ENCODE measurements around the gene CEPT1.

CEPT1 gene

DNA sequence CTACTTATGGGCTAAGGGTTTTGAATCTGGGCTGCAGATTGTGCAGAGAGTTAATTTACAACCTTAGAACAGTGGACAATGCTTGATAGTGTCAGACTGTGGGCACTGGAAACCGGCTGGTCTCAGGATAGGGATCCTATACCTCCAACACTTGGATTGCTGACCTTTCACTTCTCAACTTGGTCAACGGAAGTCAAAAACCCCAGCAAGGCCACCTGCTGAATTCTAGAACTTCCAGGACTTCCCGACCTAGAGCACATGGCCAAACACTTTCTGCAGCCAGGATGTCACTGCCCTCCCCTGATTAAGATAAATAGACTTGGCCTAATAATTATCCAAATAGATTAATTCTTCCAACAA, 60.8 kb downstream of the CEPT1 start:
- no peaks in the 10 kb centered on the region for H3K36me3 ChIP-seq (replicated peaks)
- H3K4me3 ChIP-seq (ENCODE audit: low read depth, low read length): no peak overlapping the region
- TF ChIP-seq CTCF (IDR thresholded peaks at IDR 0.05; ENCODE audit: low read depth, low read length, missing control alignments): no peak
- in situ Hi-C loops (cut with HindIII; ENCODE audit: low pct_ligation_motif_present, low sequenced_read_pairs): loop anchor here (25.0 kb wide), 1 partner anchor 212 kb away; no protein-coding TSS in a partner anchor
- DNase-seq: no peak
- peaks cover 12% of the 10 kb centered on the region for H3K27me3 ChIP-seq (replicated peaks)
- no peak overlapping the region for H3K27ac ChIP-seq

DNA sequence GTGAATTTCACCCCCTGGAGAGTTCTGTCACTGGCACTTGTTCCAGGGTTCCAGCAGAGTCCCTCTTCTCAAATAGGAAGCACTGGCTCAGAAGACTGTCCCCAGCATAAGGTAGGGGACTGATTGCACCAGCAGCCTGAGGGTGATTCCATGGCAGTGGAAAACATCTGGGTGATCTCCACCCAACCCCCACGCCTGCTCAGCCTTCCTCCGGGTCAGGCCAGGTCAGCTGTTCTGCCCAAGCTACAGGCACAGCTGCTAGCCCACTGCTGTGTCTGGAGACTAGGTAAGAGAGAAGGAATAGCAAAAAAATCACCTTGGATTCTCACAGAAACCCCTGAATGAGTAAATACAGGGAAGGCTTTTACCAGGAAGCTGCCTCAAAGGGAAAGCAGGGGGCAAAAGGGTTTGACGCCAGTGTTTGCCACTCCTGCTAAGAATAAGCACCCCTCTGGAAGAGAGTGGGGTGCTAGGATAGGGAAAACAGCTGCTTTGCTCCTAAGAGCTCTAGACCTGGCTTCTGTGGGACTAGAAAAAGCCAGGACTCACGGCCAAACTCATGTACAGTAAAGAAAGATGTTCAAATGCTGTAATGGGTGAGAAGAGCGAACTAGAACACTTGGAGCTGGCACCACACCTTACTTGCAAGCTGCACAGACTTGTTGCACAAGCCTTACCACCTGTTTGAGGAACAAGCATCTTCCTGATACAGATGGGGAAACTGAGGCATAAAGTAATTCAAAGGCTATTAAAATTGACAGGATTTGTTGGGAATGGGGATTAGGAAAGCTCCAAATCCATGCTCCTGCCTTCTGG, 61.5 kb downstream of the CEPT1 start:
- no peak for TF ChIP-seq CTCF (IDR thresholded peaks at IDR 0.05; ENCODE audit: low read depth, low read length, missing control alignments)
- DNase-seq: no peak
- Histone ChIP-seq H3K4me3 (ENCODE audit: low read depth, low read length) (no peak overlapping the region), H3K27me3 (replicated peaks) (peaks cover 12% of the 10 kb centered on the region), H3K27ac (no peak overlapping the region), H3K36me3 (replicated peaks) (no peaks in the 10 kb centered on the region)
- in situ Hi-C loops (cut with HindIII; ENCODE audit: low pct_ligation_motif_present, low sequenced_read_pairs): loop anchor here (25.0 kb wide), 1 partner anchor 211 kb away; no protein-coding TSS in a partner anchor

- TF ChIP-seq CTCF (IDR thresholded peaks at IDR 0.05; ENCODE audit: low read depth, low read length, missing control alignments): no peak
- peaks cover 12% of the 10 kb centered on the region for H3K27me3 ChIP-seq (replicated peaks)
- no peaks in the 10 kb centered on the region for H3K36me3 ChIP-seq (replicated peaks)
- in situ Hi-C loops (cut with HindIII; ENCODE audit: low pct_ligation_motif_present, low sequenced_read_pairs): loop anchor here (25.0 kb wide), 1 partner anchor 210 kb away; no protein-coding TSS in a partner anchor
- H3K27ac ChIP-seq: no peak overlapping the region
- DNase-seq: no peak
- no peak overlapping the region for H3K4me3 ChIP-seq (ENCODE audit: low read depth, low read length)
These were observed 62.3 kb downstream of the CEPT1 start for GRCh38 chr1:111202366-111202706.

DNA sequence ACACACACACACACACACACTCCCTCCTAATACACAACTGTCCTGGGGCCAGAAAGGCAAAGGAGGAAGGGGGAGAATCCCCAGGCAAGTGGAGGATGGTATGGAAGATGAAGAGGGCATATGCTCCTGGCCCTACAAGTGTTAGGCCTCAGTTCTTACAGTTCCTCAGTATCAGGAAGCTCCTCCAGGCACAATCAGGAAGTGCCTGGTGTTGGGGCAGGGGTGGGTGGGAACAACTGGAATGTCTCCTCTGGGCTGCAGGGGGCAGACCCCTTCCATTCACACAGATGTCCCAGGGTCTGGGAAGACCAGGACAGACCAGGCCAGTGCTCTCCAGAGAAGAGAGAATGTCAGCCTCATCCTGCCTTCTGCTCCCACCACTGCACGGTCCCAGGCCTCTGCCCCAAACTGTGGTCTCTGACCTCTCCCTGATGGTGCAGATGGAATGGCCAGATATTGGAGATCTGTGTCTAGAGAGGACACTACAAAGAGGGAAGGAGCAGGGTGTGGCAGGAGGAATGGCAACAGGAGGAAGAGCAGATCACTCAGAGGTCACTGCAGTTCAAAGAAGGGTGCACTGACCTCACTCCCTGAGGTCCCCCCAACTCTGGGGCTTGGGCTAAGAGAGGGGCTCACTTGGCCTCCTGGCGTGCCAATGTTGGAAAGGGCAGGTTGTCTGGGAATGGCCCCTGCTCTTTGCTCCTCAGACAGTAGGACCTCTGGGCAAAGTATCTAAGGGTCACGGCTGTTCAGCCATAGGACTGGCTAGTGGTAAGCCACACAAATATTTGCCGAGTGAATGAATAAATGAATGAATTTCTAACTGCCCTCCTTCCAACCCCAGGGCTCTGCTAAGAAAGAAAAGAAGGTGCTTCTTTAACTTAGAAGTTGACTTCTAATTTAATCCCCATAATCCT, 62.9 kb downstream of the CEPT1 start:
- H3K4me3 ChIP-seq (ENCODE audit: low read depth, low read length): peak overlapping the region; percentile 53
- H3K27ac ChIP-seq: no peak overlapping the region
- TF ChIP-seq CTCF (IDR thresholded peaks at IDR 0.05; ENCODE audit: low read depth, low read length, missing control alignments): no peak
- in situ Hi-C loops (cut with HindIII; ENCODE audit: low pct_ligation_motif_present, low sequenced_read_pairs): loop anchor here (25.0 kb wide), 1 partner anchor 209 kb away; no protein-coding TSS in a partner anchor
- H3K36me3 ChIP-seq (replicated peaks): no peaks in the 10 kb centered on the region
- no peak for DNase-seq
- H3K27me3 ChIP-seq (replicated peaks): peaks cover 12% of the 10 kb centered on the region

- Histone ChIP-seq H3K4me3 (ENCODE audit: low read depth, low read length) (peak overlapping the region; percentile 53), H3K27ac (no peak overlapping the region), H3K27me3 (replicated peaks) (peaks cover 12% of the 10 kb centered on the region), H3K36me3 (replicated peaks) (no peaks in the 10 kb centered on the region)
- in situ Hi-C loops (cut with HindIII; ENCODE audit: low pct_ligation_motif_present, low sequenced_read_pairs): loop anchor here (25.0 kb wide), 1 partner anchor 209 kb away; no protein-coding TSS in a partner anchor
- no peak for TF ChIP-seq CTCF (IDR thresholded peaks at IDR 0.05; ENCODE audit: low read depth, low read length, missing control alignments)
- no peak for DNase-seq
These were observed 63.7 kb downstream of the CEPT1 start for GRCh38 chr1:111203681-111204200.

Measured in brain microvascular endothelial cell (primary cell).